HG03575 (cell line): Measurements from ENCODE around the gene STH.
"Not testable (repeated sequence)": the region's sequence is repeated elsewhere in the genome, so short reads cannot be mapped to it uniquely, and the experiment has no call there.

Source experiments
- ATAC-seq: cut with Tn5 transposase; IDR thresholded peaks from one replicate; pipeline ENCODE4 v1.9.1; 2021; ENCODE audit not compliant: unreplicated experiment, insufficient number of reproducible peaks, low FRiP score; ENCODE audit errors: extremely low read depth

Gene STH, protein sequence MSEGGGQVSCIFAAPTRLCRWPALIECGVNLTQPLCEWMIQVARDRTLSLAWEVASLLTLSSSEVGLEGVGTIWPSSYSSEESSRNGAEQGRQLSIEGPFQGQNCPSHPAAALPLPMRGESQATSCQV

DNA sequence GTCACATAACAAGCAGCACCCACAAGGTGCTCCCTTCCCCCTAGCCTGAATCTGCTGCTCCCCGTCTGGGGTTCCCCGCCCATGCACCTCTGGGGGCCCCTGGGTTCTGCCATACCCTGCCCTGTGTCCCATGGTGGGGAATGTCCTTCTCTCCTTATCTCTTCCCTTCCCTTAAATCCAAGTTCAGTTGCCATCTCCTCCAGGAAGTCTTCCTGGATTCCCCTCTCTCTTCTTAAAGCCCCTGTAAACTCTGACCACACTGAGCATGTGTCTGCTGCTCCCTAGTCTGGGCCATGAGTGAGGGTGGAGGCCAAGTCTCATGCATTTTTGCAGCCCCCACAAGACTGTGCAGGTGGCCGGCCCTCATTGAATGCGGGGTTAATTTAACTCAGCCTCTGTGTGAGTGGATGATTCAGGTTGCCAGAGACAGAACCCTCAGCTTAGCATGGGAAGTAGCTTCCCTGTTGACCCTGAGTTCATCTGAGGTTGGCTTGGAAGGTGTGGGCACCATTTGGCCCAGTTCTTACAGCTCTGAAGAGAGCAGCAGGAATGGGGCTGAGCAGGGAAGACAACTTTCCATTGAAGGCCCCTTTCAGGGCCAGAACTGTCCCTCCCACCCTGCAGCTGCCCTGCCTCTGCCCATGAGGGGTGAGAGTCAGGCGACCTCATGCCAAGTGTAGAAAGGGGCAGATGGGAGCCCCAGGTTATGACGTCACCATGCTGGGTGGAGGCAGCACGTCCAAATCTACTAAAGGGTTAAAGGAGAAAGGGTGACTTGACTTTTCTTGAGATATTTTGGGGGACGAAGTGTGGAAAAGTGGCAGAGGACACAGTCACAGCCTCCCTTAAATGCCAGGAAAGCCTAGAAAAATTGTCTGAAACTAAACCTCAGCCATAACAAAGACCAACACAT lies at the start of gene STH:
STH (plus strand) TSS at position 264 of the 913 bp plus-strand sequence; CDS start at position 294, 30 bp downstream.
- no peak for ATAC-seq

DNA sequence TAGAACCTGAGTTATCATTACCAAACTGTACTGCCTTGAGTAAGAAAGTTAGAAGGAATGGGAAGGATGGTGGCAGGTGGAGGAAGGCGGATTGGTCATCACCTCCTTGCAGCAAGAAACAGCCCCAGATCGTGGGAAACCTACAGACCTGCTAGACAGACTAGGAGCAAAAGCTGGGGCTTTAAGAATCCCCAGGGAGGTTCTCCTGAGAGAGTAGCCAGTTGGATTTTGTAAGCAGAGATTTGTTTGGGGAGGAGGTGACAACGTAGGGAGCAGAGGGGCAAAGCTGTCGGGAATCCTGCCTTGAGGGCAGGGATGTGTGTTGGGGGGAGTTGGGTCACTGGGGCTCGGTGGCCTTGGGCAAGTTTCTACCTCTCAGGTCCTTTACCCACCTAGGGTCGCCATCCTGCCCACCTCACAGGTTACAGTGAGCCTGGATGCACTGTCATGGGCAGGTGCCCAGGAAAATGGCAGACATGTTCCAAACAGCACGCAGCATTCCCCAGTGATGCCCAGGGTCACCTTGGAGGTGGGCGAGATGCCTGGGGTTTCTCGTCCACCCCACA lies 49.2 kb upstream of the STH start:
- no peak for ATAC-seq

DNA sequence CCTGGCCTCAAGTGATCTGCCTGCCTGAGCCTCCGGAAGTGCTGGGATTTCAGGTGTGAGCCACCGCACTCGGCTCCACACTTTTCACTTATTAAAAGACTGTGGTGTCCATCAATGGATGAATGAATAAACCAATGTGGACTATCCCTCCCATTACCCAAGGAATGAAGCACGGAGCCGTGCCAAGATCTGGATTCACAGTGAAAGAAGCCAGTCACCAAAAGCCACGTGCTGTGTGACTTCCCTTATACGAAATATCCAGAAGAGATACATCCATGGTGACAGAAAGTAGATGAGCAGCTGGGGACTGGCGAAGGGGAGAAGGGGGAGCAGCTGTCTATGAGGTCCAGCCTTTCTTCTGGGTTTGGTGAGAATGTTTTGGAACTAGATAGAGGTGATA lies 48.2 kb upstream of the STH start:
- no peak for ATAC-seq

DNA sequence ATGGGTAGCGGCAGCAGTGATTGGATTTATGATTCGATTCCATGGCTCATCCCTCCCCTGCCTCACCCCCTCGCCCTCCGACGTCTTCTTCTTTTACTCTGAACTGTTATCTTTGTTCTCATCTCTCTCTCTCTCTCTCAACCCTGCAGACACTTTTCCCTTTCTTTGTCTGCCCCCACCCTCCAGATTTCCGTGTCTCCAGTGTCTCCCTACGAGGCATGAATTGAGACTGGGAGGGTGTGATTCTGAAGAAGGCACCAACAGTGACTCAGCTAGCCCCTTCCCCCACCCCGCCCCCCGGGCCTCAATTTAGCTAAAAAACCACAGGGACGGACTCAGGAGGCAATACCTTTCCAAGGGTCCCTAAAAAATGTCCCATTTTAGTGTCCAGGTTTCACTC lies 47.6 kb upstream of the STH start:
- no peak for ATAC-seq

DNA sequence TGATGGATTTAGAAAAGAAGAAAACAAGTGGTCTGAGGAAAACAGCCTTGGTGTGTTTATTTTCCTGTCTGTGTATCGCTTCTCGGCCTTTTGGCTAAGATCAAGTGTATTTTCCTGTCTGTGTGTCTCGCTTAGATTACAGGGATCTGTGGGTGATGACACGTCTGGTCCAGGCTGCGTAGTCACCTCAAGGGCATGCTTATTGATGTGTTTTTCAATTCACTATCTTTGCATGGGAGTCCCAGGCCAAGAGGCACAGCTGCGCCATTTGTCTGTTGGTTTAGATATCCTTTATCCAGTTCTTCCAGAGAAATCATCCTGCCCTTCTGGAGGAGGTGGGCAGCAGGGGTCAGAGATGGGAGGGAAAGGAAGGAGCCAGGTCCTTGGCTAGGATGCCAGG lies 47.1 kb upstream of the STH start:
- no peak for ATAC-seq

DNA sequence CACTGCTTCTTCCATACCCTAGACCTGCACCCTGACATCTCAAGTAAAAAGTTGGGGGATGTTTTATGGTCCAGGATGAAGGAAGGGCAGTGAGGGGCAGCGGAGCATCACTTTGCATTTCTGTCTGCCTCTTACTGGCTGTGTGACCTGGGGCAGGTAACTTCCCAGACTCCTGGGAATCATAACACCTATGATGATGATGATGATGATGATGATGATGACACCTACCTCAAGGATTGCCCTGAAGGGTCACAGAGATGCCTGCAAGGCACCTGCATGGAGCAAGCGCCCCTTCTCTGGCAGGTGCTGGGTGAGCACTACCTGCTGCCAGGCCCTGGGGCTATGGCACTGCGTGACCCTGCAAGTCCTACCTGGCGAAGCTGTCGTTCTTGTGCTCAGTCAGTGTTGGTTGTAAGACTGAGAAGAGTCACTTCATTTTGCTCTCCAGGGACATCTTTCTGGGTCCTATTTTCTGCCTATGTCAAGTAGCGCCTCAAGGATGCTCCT lies 46.2 kb upstream of the STH start:
- no peak for ATAC-seq

DNA sequence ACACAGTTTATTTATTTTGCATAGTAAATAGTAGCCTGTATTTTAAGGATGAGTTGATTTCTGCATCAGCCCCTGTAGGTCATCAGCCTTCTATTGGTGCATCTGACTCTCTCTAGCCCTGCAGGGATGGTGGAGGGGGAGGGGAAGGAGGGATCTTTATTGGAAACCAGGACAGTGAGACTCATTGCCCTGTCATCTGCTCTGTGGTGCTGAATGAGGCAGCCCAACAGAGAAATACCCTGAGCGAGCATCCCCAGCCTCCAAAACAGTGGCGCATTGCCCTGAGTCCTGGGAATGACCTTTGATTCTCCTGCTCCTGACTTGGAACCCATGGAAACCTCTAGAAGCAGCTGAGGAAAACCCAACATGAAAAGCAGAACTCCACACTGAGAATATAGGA lies 45.5 kb upstream of the STH start:
- ATAC-seq, result no peak

DNA sequence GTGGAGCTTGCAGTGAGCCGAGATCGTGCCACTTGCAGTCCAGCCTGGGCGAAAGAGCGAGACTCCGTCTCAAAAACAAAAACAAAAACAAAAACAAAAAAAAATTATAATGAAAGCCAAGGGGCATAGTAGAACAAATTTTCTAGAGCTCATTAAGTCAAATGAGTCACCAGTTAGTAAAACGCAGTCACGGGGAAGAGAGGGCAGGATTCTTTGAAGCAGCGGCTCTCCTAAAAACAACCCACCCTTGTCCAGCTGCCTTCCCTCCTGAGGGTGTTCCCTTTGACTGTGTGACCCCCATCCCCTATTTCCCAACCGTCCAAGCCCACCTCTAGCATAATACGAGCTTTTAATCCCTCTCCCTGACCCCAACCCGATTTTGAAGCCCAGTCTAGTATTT lies 44.1 kb upstream of the STH start:
- ATAC-seq, result no peak

DNA sequence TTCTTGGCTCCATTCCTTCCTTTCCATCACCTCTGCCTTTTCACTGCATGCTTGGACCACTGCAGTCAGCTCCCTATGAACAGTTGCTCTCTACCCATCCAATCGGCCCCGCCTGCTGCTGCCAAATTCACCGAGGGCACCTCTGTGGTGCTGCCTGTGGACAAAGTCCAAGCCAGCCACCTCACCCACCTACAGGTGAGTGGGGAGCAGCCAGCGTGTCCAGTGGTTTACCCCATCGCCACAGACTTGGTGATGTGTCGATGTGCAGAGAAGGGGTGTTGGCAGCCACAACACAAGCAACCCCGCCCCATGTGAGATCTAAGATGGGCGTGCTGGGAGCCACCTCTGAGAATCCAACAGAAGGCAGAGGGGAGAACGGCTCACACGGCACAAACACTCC lies 43.7 kb upstream of the STH start:
- no peak for ATAC-seq

DNA sequence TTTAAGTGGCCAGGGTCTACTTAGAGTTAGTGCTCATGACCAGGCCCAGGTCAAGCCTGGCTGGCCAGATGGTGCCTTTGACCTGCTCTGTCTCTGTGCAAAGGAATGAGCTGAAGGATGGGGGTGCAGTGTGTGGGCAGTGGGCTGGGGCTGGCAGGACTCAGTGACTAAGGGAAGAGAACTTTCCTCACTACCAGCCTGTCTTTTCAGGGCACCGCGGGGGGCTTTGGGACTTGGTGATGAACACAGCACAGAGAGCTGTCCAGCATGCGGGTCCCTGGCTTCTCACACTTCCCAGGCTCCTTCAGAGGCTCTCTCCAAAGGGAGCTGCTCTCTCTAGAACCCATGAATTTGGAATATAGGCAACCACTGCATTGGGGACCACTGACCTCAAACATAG lies 43.0 kb upstream of the STH start:
- ATAC-seq, result no peak

DNA sequence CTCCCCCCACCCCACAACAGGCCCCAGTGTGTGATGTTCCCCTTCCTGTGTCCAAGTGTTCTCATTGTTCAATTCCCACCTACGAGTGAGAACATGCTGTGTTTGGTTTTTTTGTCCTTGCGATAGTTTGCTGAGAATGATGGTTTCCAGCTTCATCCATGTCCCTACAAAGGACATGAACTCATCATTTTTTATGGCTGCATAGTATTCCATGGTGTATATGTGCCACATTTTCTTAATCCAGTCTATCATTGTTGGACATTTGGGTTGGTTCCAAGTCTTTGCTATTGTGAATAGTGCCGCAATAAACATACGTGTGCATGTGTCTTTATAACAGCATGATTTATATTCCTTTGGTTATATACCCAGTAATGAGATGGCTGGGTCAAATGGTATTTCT lies 42.3 kb upstream of the STH start:
- not testable (repeated sequence) for ATAC-seq

DNA sequence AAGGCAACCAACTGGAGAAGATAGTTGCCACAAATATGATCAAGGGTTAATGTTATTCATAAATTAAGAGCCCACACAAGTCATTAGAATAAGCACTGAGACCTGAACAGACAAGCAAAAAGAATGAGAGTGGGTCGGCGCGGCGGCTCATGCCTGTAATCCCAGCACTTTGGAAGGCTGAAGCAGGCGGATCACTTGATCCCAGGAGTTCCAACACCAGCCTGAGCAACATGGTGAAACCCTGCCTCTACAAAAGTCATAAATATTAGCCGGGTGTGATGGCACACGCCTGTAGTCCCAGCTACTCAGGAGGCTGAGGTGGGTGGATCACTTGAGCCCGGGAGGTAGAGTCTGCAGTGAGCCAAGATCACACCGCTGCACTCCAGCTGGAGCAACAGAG lies 40.7 kb upstream of the STH start:
- no peak for ATAC-seq

DNA sequence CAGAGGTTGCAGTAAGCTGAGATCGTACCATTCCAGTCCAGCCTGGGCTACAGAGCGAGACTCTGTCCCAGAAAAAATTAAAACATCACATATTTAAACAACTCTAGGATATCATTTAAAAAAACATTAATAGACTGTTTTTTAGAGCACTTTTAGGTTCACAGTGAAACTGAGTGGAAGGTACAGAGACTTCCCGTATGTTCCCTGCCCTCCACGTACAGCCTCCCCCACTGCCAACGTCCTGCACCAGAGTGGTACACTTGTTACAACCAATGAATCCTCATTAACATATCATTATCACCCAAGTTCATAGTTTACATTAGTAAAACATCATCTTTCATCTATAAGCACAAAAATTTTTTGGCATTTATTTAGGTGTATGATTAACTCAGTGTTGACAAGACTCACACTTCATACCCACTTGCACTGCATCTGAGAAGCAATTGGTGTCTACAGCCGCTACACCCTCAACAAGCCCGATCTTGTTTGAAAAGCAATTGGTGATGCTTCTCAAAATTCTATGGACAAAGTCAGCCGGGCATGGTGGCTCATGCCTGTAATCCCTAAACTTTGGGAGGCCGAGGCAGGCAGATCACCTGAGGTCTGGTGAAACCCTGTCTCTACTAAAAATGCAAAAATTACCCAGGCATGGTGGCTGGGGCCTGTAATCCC lies 39.9 kb upstream of the STH start:
- ATAC-seq, result no peak

DNA sequence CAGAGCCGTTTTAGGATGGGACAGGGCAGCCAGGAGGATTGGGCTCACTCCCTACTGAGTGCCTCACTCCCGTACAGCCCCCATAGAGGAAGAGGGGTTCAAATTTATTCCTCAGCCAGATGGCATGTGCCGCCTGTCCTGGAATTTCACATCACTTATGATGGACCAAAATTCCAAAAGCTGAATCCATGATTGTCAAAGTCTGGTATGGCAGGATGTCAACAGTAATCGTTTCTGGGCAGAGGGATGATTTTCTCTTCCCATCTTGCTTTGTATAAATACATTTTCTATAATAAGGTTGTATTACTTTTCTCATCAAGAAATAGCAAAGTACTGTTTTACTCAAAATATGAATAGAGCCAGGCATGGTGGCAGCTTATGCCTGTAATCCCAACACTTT lies 38.7 kb upstream of the STH start:
- no peak for ATAC-seq

DNA sequence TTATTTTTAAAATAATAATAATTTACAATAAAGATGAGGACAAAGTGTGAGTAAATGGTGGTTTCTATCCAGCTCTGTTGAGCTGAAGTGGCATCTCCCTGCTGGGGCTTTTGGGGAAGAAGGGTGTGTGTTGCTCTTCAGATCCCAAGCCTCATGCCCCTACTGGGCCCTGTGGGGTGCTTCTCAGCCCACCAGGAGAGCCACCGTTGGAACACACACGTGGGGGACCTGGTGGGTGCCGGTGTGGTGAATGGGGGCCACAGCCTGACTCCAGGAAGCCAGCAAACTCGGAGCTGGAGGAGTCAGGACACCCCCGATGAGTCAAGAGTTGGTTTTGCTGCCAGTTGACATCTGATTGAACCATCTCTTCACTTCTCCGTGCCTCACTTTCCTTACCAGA lies 37.8 kb upstream of the STH start:
- ATAC-seq, result no peak

DNA sequence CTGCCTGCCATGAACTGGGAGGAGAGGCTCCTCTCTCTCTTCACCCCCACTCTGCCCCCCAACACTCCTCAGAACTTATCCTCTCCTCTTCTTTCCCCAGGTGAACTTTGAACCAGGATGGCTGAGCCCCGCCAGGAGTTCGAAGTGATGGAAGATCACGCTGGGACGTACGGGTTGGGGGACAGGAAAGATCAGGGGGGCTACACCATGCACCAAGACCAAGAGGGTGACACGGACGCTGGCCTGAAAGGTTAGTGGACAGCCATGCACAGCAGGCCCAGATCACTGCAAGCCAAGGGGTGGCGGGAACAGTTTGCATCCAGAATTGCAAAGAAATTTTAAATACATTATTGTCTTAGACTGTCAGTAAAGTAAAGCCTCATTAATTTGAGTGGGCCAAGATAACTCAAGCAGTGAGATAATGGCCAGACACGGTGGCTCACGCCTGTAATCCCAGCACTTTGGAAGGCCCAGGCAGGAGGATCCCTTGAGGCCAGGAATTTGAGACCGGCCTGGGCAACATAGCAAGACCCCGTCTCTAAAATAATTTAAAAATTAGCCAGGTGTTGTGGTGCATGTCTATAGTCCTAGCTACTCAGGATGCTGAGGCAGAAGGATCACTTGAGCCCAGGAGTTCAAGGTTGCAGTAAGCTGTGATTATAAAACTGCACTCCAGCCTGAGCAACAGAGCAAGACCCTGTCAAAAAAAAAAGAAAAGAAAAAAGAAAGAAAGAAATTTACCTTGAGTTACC lies 36.7 kb upstream of the STH start:
- no peak for ATAC-seq

DNA sequence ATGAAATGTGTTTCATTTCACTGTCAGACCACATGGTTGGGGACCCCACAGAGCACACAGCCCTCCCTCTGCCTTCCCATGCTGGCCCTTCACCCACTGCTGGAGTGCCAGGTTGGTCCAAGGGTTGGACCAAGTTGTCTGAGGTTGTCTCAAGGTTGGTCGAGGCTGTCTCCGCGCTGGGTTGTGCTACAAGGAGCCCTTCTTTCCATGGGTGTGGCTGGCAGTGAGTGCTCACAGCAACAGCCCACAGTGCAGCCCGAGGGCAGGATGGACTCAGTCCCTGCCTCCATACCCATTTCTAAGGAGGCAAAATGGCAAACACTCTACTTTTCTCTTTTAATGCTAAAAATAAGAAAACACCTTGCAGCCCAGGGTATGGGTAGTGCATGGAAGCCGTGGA lies 35.8 kb upstream of the STH start:
- no peak for ATAC-seq

DNA sequence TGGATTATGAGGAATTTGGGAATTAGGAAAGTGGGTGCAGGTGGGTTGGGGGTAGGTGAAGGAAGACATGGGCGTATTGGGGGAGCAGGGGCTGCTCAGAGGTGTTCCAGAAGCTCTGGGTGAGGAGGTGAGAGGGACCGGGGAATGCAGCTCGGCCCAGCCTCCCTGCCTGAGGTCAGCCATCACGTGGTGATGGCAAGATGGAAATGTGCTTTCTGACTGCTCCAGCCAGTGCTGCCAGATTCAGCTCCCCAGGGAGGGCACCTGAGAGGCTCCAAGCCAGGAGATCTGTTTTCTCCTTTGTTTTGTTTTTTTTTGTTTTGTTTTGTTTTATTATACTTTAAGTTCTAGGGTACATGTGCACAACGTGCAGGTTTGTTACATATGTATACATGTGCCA lies 35.2 kb upstream of the STH start:
- no peak for ATAC-seq

DNA sequence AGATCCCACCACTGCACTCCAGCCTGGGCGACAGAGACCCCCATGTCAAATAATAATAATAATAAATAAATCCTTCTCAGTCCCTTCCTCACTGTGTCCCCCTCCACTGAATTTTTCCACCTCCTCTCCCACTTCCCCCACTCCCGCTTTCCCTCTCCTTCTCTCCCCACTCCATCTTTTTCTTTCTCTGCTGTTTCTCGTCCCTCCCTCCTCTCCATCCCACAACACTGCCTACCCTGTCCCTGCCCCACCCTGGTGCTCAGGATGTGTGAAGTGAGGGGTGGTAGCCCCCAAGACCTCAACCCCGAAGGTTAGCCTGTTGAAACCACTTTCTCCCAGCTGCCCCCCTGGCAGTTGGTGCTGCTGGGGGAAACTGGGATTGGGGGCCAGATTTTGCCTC lies 34.4 kb upstream of the STH start:
- no peak for ATAC-seq
